MCF 10A (cell line): ENCODE results near the gene PRTG. TPM values are rescaled to one million over a fixed set of nuclear protein-coding genes. Genes with fewer than 3 reads are reported as not detected.

Experiments
- BruUV-seq: library from RNA; stranded (reverse); fragments of 400-500 nt; replicated peaks from 2 replicates; lab custom pipeline; 2021; lab: Mats Ljungman, UMichigan
- CTCF ChIA-PET: fragments of 300-600 bp; sonication (Branson Sonifier 250); formaldehyde crosslinking; extraction: SDS; loops from one replicate; lab custom pipeline; 2021; ENCODE audit warnings: antibody characterized with exemption, inconsistent platforms; lab: Yijun Ruan, JAX
- POLR2A ChIA-PET: fragments of 300-600, 350-650 bp; sonication (Branson Sonifier 250); formaldehyde crosslinking; extraction: SDS; loops from one replicate; lab custom pipeline; 2020; ENCODE audit warnings: antibody characterized with exemption, inconsistent platforms; lab: Yijun Ruan, JAX
- DNase-seq: peaks from one replicate; pipeline ENCODE4 v3.0.0-alpha.2; 2018; ENCODE audit not compliant: unreplicated experiment
- H3K27ac Mint-ChIP-seq: one replicate; pipeline ENCODE4 v1.8.0; 2022; ENCODE audit warnings: mild to moderate bottlenecking, low read depth, mixed read lengths; ENCODE audit not compliant: unreplicated experiment
- H3K27me3 Mint-ChIP-seq: one replicate; pipeline ENCODE4 v1.8.0; 2022; ENCODE audit warnings: mixed read lengths; ENCODE audit not compliant: insufficient read depth, unreplicated experiment
- H3K36me3 Mint-ChIP-seq: one replicate; pipeline ENCODE4 v1.8.0; 2022; ENCODE audit warnings: mild to moderate bottlenecking, moderate library complexity, mixed read lengths; ENCODE audit not compliant: insufficient read depth, unreplicated experiment
- H3K4me1 Mint-ChIP-seq: one replicate; pipeline ENCODE4 v1.8.0; 2022; ENCODE audit warnings: mixed read lengths; ENCODE audit not compliant: insufficient read depth, unreplicated experiment
- H3K4me3 Mint-ChIP-seq: one replicate; pipeline ENCODE4 v1.8.0; 2022; ENCODE audit warnings: mild to moderate bottlenecking, moderate library complexity, mixed read lengths; ENCODE audit not compliant: unreplicated experiment
- H3K9me3 Mint-ChIP-seq: one replicate; pipeline ENCODE4 v1.8.0; 2022; ENCODE audit warnings: mixed read lengths; ENCODE audit not compliant: unreplicated experiment
- intact Hi-C: fragments of 100-400 bp; cut with micrococcal nuclease; formaldehyde crosslinking; loops from 2 replicates; pipeline ENCODE4 v1.14.1; 2022
- total RNA-seq: library from RNA; stranded (reverse); gene quantifications from 2 replicates; pipeline ENCODE4 v1.2.3, GENCODE V29; 2022
- TF ChIP-seq, protein P1 (sequence below): fragments of 200-600 bp; IDR thresholded peaks from one replicate; pipeline ENCODE4 v1.8.0; 2022; ENCODE audit warnings: antibody characterized with exemption, mild to moderate bottlenecking; ENCODE audit not compliant: unreplicated experiment

The PRTG gene
- total RNA-seq, 1 experiment from 2014 or later = 3.5 TPM

DNA sequence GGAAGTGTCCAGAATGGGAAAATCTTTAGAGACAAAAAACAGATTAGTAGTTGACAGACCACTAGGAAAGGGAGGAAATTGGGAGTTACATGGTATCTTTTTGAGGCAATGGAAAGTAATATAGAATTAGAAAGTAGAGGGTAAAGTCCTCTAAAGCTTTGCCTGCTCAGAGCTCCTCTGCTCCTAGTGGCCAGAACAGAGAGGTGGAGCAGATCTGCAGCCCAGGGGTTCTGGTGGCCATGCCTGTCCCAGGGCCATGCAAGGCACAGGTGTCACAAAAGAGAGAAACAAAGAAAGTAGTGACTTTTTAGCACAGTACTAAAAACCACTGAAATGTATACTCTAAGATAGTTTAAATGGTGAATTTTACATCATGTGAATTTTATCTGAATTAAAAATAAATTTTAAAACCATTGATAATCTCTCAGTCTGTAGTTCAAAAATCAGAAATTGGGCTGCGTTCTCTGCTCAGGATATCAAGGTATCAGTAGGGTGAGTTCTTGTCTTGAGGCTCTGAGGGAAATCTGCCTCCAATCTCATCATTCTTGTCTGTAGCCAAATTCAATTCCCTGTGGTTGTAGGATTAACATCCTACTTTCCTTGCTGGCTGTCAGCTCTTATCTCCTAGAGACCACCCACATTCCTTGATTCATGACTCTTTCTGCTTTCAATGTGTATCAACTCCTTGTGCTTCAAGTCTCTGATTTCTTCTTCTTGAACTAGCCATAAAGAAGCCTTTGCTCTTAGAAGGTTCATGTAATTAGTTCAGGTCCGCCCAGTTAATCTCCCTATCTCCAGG is 178.4 kb downstream of the PRTG start:
- Mint-ChIP-seq H3K27ac (no peak overlapping the region), H3K9me3 (peaks cover 10% of the 10 kb centered on the region), H3K4me3 (no peak overlapping the region), H3K4me1 (no peaks in the 10 kb centered on the region), H3K27me3 (no peaks in the 10 kb centered on the region), H3K36me3 (no peaks in the 10 kb centered on the region)
- no TSS peak for BruUV-seq
- POLR2A ChIA-PET = no interaction called here
- intact Hi-C loops = no loop called here
- DNase-seq = no peak
- TF ChIP-seq, protein P1, sequence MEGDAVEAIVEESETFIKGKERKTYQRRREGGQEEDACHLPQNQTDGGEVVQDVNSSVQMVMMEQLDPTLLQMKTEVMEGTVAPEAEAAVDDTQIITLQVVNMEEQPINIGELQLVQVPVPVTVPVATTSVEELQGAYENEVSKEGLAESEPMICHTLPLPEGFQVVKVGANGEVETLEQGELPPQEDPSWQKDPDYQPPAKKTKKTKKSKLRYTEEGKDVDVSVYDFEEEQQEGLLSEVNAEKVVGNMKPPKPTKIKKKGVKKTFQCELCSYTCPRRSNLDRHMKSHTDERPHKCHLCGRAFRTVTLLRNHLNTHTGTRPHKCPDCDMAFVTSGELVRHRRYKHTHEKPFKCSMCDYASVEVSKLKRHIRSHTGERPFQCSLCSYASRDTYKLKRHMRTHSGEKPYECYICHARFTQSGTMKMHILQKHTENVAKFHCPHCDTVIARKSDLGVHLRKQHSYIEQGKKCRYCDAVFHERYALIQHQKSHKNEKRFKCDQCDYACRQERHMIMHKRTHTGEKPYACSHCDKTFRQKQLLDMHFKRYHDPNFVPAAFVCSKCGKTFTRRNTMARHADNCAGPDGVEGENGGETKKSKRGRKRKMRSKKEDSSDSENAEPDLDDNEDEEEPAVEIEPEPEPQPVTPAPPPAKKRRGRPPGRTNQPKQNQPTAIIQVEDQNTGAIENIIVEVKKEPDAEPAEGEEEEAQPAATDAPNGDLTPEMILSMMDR = peak; percentile 8
- CTCF ChIA-PET = interaction anchor here (1.1 kb wide), 1 partner anchor 38 kb away, joined by 3 read pairs; no protein-coding TSS in a partner anchor

GRCh38 chr15:55562601-55563000 is 180.4 kb downstream of the PRTG start:
- intact Hi-C loops = no loop called here
- BruUV-seq = no TSS peak
- POLR2A ChIA-PET = no interaction called here
- H3K27me3 Mint-ChIP-seq = no peaks in the 10 kb centered on the region
- CTCF ChIA-PET = no interaction called here
- TF ChIP-seq, protein P1 = no peak
- no peak for DNase-seq
- no peaks in the 10 kb centered on the region for H3K4me1 Mint-ChIP-seq
- no peak overlapping the region for H3K4me3 Mint-ChIP-seq
- no peaks in the 10 kb centered on the region for H3K36me3 Mint-ChIP-seq
- H3K9me3 Mint-ChIP-seq = peaks cover 10% of the 10 kb centered on the region
- H3K27ac Mint-ChIP-seq = no peak overlapping the region

Other genes starting within 250 kb of the PRTG start
- 3.8 and 4.0 TPM in 2 replicates for gene DNAAF4, start 234.9 kb downstream of the PRTG start, total RNA-seq
- 3.9 and 5.1 TPM in 2 replicates for gene PYGO1, start 154.8 kb downstream of the PRTG start, total RNA-seq